Measurements from ENCODE around the gene ALDH5A1. TPM values are rescaled to one million over a fixed set of nuclear protein-coding genes. Genes with fewer than 3 reads are reported as not detected.

Gene ALDH5A1
- polyA plus RNA-seq, 1 experiment, result 0.64 TPM

DNA sequence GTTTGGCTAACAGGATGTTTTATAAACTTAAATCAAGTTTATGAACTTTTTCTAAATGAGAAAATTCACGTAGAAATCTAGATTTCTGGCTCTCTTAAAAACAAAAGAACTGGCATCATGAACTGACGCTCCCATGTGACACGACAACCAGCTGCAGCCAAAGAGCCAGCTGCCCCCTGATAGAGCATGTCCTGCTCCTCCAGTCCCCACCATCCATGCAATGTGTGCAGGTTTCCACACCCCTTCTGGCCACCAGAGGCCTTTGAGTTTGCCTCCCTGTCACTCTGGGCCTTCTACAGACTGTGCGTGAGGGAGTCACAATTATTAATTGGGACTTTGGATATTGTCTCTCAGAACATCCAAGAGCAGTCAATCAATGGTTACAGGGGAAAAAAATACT is 3.8 kb upstream of the ALDH5A1 start:
- POLR2A ChIA-PET, result no interaction called here
- no peaks in the 10 kb centered on the region; the same call in 1 of the 2 replicates for H3K27me3 ChIP-seq (ENCODE audit: control insufficient read depth, insufficient read depth, low read length)
- CTCF ChIA-PET, result interaction anchor here (1.5 kb wide), 1 partner anchor 30 kb away, joined by 4 read pairs; no protein-coding TSS in a partner anchor
- no peak overlapping the region for H3K4me3 ChIP-seq (ENCODE audit: low read depth, low read length)
- H3K36me3 ChIP-seq (ENCODE audit: control insufficient read depth, insufficient read depth, low read length), result no peaks in the 10 kb centered on the region
- TF ChIP-seq, protein P1, sequence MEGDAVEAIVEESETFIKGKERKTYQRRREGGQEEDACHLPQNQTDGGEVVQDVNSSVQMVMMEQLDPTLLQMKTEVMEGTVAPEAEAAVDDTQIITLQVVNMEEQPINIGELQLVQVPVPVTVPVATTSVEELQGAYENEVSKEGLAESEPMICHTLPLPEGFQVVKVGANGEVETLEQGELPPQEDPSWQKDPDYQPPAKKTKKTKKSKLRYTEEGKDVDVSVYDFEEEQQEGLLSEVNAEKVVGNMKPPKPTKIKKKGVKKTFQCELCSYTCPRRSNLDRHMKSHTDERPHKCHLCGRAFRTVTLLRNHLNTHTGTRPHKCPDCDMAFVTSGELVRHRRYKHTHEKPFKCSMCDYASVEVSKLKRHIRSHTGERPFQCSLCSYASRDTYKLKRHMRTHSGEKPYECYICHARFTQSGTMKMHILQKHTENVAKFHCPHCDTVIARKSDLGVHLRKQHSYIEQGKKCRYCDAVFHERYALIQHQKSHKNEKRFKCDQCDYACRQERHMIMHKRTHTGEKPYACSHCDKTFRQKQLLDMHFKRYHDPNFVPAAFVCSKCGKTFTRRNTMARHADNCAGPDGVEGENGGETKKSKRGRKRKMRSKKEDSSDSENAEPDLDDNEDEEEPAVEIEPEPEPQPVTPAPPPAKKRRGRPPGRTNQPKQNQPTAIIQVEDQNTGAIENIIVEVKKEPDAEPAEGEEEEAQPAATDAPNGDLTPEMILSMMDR (IDR thresholded peaks at IDR 0.05; ENCODE audit: insufficient read depth, low read depth, low read length), result no peak
- no peak for DNase-seq (ENCODE audit: low read depth)

DNA sequence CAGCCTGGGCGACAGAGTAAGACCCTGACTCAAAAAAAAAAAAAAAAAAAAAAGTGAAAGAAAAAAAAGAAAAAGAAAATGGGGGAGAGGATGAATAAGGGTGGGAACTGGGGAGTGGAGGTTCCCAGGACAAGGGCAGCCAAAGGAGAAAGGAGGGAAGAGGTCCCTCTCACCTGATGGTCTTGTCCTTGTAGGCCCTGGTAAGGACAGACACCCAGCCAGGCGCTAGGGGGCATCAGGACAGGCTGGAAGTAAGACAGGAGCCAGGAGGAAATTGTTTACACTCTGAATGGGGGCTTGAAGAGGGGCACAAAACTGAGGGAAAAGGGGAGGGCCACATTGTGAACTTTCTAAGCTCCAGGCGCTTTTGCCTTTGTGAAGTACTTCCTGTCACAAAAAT is 2.3 kb upstream of the ALDH5A1 start:
- peaks cover 2% of the 10 kb centered on the region; the same call in 1 of the 2 replicates for H3K27me3 ChIP-seq (ENCODE audit: control insufficient read depth, insufficient read depth, low read length)
- H3K36me3 ChIP-seq (ENCODE audit: control insufficient read depth, insufficient read depth, low read length), result no peaks in the 10 kb centered on the region
- CTCF ChIA-PET, result interaction anchor here (1.4 kb wide), 1 partner anchor 28 kb away, joined by 4 read pairs; no protein-coding TSS in a partner anchor
- TF ChIP-seq, protein P1 (IDR thresholded peaks at IDR 0.05; ENCODE audit: insufficient read depth, low read depth, low read length), result peak; percentile 41
- POLR2A ChIA-PET, result no interaction called here
- H3K4me3 ChIP-seq (ENCODE audit: low read depth, low read length), result no peak overlapping the region
- no peak for DNase-seq (ENCODE audit: low read depth)

DNA sequence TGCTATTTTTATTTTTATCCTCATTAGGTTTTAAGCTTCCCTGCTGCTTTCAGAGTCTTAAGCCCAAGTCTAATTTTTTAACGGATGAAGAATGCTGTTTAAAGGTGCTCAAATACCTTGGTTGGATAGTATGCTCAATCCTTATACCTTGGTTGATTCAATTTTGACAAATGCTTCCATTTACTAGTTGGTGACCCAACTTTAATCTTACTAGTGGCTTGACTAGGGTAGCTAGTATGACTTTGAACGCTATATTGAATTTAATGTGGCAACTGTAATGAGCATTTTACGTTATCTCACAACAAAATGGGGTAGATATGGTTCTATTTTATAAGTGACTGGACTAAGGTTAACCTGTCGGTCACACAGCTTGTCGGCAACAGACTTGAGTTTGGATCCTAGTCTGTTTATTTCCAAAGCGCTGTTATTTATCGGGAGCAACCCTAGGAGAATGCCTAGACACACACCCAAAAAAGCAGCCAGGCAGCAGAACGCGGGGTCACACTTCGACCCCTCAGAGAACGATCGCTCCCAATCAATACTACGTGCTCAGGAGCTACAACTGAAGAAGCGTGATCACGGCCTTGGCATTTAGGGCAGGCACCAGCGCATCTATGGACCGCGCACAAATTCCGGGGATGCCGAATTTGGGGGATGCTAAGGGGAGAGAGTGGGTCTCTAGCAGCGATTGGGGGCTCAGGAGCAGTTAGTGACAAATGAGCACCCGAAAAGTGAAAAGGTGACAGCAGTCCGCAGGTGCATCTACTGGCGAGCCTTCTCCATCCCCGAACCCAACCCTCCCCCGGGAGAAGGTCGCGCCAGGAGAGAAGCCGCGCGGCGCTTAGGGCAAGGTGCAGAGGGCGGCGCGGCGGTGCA is 586 bp upstream of the ALDH5A1 start:
- Histone ChIP-seq H3K36me3 (ENCODE audit: control insufficient read depth, insufficient read depth, low read length) (no peaks in the 10 kb centered on the region), H3K4me3 (ENCODE audit: low read depth, low read length) (peak overlapping the region; percentile 51), H3K27me3 (ENCODE audit: control insufficient read depth, insufficient read depth, low read length) (peaks cover 2% of the 10 kb centered on the region; the same call in 1 of the 2 replicates)
- no peak for DNase-seq (ENCODE audit: low read depth)
- ChIA-PET CTCF (interaction anchor here (0.9 to 2.0 kb wide), 5 partner anchors 16 to 55 kb away, joined by 3 to 8 read pairs (median 5); no protein-coding TSS in a partner anchor), POLR2A (no interaction called here)
- TF ChIP-seq, protein P1 (IDR thresholded peaks at IDR 0.05; ENCODE audit: insufficient read depth, low read depth, low read length), result peak; percentile 39; the same call in 1 of the 2 replicates

DNA sequence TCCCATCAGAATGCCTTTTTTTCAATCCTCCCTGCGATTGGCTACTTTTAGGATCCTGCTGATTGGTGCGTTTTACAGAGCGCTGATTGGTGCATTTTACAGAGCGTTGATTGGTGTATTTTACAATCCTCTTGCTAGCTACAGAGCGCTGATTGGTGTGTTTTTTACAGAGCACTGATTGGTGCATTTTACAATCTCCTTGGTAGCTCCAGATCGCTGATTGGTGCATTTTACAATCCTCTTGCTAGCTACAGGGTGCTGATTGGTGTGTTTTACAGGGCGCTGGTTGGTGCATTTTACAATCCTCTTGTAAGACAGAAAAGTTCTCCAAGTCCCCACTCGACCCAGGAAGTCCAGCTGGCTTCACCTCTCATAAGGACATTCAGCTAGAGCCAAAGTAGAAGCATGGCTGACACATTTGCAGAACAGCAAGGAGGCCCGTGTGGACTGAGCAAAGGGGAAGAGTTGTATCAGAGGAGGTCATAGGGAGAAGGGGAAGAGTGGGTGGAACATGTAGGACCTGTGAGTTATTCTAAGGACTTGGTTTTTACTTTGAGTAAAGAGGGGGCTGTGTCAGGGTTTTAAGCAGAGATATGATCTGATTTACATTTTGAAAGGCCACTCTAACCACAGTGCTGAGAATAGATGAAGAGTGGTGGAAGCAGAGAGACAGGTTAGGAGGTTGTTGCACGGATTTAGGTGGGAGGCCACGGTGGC is 2.6 kb downstream of the ALDH5A1 start:
- CTCF ChIA-PET, result no interaction called here
- H3K4me3 ChIP-seq (ENCODE audit: low read depth, low read length), result no peak overlapping the region
- POLR2A ChIA-PET, result no interaction called here
- H3K27me3 ChIP-seq (ENCODE audit: control insufficient read depth, insufficient read depth, low read length), result peaks cover 2% of the 10 kb centered on the region; the same call in 1 of the 2 replicates
- TF ChIP-seq, protein P1 (IDR thresholded peaks at IDR 0.05; ENCODE audit: insufficient read depth, low read depth, low read length), result no peak
- no peaks in the 10 kb centered on the region for H3K36me3 ChIP-seq (ENCODE audit: control insufficient read depth, insufficient read depth, low read length)
- DNase-seq (ENCODE audit: low read depth), result no peak

DNA sequence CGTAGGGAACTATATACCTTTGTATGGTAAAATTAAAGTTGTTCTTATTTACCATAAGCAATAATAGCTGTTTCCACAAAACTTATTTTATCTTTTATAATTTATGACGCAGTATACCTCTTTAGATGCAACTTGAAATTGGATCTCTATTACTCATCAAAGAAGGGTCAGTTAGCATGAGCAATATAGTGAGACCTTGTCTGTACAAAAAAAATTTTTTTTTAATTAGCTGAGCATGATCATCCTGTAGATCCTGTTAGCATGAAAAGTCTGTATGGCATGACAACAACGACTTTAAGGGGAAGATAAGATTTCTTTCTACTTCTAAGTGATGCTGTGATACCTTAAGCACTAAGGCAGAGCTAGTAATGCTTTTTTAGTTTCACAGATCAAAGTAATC is 5.9 kb downstream of the ALDH5A1 start:
- no peak for DNase-seq (ENCODE audit: low read depth)
- no peaks in the 10 kb centered on the region for H3K36me3 ChIP-seq (ENCODE audit: control insufficient read depth, insufficient read depth, low read length)
- H3K4me3 ChIP-seq (ENCODE audit: low read depth, low read length), result no peak overlapping the region
- TF ChIP-seq, protein P1 (IDR thresholded peaks at IDR 0.05; ENCODE audit: insufficient read depth, low read depth, low read length), result no peak
- ChIA-PET CTCF (no interaction called here), POLR2A (no interaction called here)
- peaks cover 2% of the 10 kb centered on the region; the same call in 1 of the 2 replicates for H3K27me3 ChIP-seq (ENCODE audit: control insufficient read depth, insufficient read depth, low read length)

Data from BJ (cell line).